Iris pigment epithelial cell (primary cell): ENCODE data around the gene HDAC4.
A peak's percentile ranks its signal among the peaks of the same experiment; 100 is the strongest.

Source experiments
- DNase-seq: peaks from one replicate; pipeline ENCODE4 v3.0.0-alpha.2; 2011; ENCODE audit warnings: low read depth

HDAC4 gene

DNA sequence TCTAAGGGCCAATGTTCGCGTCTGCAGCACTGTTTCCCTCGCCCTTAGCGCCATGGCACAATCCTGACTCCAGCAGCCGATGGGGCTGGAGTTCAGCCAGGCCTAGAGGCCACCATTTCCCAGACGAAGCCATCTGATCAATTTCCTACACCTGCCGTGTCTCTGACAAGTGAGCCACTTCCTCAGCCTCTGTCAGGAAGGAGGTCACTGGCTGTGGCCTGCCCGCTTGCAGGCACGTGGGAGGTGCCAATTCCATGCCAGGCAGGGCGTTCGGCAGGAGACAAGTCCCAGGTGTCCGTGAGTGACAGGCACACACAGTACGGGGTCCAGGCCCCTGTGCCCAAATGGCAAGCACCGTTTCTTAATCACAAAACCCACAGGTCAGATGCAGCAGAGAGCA, 318.4 kb downstream of the HDAC4 start:
- DNase-seq, result no peak

DNA sequence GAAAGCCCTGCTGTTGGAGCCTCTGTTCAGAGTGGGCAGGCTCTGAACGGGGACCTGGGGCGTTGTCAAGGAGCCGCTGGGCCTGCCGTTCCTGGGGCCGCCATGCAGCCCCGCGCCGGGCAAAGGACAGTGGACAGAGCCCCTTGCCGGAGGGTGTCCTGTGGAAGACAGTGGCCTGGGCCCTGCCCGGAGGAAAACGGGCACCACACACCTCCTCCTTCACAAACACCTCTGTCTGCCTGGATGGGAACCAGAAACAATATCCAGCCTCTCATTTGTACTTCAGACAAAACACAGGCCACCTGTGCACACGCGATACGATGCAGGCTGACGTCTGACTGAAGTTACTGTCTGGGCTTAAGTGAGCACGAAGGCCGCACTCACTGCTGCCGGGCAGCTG, 319.2 kb downstream of the HDAC4 start:
- no peak for DNase-seq

DNA sequence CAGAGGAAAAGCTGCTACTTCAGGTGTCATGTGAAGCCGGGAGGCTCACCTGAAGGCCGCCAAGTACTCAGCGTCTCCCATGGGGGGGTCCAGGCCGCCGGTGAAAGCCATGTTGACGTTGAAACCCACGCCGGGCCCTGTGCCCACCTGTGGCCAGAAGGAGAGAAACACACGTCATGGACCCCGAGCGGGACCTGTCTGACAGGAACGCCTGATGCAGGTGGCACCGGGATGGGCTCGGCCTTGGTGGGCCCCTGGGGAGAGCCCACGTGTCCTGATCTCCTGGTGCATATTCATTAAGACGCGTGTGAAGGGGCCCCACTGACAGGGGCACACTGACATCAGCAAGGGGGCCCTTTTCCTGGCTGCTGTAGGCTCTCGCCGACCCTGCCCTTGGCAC, 319.8 kb downstream of the HDAC4 start:
- no peak for DNase-seq

DNA sequence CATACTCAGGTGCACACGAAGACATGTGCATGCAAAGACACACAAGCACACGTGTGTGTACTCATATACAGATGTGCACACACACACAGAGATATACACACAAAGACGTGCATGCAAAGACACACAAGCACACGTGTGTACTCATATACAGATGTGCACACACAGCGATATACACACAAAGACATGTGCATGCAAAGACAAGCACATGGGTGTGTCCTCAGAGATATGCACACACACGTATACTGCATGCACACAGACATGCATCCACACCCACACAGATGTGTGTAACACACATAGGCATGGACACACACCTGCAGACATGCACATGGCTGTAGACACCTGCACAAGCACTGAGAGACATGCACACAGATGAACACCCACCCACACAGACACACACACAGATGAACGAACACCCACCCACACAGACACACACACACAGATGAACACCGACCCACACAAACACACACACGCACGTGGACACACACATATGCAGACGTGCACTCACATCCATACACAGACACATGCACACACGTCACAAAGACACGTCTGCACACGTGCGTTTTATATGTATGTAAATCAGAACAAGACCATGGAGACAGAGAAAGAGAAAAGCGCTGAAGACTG, 321.0 kb downstream of the HDAC4 start:
- DNase-seq, result no peak

DNA sequence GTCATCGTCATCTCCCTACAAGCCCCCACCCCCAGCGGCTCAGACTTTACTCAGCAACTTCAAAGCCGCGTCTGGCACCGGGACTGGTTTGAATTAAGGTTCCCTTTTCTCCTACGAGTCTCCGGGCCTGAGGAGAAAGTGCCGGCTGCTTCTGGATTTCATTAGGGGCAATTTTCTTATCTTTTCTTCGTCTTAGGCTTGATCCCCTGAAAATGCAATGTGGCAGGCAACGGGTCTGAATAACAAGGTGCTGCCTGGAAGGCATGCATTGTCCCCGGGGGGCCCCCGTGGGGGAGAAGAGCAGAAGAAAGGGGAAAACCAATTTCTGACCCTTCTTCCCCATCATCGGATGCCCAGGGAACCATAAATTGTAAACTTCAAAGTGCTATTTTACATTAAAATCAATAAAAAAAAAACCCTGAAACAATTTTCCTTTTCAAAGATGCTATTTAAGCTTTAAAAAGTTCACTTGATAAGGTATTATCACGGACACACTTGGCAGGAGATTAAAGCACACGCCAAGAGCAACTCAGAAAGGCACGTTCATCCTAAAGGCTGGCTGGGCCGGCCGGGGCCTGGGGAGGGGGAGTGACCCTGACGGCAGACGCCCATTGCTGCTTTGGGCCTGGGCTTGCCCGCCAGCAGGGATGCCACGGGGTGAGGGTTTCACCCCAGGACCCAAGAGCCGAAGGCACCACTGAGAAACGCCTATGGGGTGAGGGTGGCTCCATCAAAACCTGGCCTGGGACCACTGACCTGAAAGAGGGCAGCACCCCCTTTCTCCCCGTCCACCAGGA, 322.5 kb downstream of the HDAC4 start:
- no peak for DNase-seq

DNA sequence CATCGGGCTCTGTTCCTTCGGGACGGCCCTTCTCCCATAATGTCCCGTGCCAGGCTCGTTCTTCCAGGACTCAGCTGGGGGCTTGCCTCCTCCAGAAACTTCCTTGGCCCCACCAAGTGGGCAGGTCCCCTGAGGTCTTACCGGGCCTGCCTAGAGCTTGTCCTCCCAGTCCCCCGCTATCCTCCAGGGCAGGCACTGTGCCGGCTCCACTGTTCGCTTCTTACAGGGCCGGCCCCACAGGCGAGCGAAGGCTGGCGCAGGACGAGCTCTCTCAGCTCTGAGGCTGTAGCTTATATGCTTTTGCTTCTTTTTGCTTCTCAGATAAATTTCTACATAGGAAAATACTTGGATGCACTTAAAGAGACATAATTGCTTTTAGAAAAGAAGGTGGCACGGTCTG, 323.6 kb downstream of the HDAC4 start:
- DNase-seq, result no peak

DNA sequence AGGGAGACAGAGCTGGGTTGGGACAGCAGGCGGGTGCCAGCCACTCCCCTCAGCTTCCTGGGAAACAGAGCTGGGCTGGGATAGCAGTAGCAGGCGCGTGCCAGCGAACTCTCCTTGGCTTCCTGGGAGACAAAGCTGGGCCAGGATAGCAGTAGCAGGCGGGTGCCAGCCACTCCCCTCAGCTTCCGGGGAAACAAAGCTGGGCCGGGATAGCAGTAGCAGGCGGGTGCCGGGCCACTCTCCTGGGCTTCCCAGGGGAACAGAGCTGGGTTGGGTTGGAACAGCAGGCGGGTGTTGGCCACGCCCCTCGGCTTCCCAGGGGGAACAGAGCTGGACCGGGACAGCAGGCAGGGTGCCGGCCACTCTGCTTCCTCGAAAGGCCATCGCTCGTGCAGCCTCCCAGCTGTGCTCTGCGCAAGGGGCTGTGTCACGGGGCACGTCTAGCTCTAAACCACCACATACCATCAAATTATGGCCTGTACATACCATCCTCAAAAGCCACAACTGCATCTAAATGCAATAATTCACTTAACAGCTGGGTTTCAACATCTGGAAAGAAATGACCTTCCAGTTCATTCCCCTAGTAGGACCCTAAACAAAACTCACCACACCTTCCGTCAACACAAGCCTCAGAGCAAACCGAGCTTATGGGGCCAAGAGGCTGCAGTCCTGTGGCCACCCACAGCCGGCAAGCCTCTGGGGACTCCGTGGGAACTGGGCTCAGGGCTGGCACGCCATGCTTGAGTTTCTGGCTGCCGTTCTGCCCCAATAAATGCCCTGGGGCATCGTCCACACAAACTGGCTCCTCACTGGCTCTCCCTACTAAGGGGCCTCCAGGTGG, 324.7 kb downstream of the HDAC4 start:
- no peak for DNase-seq

DNA sequence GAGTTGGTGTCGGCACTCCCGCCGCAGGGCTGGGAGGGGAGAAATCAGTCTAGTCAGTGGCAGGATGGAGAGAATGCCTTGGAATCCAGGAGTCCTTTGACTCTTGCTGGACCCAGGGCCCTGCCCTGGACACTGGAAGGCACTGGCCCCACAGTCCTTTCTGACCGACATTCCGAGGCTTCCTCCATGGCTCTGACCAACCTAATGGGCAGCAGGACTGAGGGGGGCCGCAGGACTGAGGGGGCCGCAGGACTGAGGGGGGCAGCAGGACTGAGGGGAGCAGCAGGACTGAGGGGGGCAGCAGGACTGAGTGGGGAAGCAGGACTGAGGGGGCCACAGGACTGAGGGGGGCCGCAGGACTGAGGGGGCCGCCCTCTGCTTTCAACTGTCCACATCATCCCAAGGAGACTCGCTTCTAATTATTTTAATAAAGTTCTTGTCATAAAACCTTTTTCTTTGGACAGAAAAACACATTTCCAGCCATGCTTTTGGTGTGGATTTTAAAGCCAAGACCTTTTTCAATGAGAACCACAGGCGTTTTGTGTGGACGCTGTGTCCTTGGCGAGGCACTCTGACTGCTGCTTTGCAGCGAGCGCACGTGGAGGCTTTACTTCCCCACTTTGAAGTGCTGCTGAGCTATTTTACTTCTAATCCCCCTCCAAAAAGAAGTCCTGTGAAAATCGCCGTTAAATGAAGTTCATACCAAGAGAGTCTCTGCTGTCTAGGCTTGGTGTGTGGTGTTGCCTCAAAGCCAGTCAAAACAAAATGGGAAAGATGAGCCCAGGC, 326.9 kb downstream of the HDAC4 start:
- no peak for DNase-seq

DNA sequence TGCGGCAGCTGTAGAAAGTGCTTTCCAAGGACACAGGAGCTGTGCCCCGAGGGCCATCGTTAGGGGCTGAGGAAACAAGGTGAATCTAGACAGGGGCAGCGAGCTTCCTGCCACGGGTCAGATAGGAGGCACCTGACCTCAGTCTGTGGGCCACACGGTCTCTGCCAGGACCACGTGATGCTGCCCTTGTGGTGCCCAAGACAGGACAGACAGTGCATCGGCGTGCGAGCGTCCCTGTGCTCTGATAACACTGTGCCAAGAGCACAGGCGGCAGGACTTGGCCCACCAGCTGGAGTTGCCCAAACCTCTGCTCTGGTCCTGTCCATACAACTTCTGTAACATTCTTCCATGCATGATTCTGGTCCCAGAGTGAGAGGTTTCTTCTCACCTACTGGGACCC, 327.6 kb downstream of the HDAC4 start:
- DNase-seq, result no peak

DNA sequence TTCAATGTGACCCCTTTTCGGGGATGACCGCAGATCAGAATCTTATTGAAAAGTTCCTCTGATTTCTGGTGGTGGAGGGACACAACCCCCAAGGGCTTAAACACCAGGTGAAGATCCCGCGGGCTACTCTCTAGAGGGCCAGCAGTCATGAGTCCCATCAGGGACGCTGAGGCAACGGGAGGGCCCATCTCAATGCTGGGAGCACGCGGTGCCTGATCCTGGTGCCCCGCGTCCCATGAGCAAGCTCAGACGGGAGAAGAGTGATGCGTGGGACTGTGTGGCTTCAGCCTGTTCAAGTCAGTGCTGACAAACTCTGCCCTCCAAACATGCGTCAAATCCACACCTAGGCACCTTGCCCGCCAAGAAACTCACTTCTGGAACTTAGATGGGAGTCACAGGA, 328.0 kb downstream of the HDAC4 start:
- no peak for DNase-seq

DNA sequence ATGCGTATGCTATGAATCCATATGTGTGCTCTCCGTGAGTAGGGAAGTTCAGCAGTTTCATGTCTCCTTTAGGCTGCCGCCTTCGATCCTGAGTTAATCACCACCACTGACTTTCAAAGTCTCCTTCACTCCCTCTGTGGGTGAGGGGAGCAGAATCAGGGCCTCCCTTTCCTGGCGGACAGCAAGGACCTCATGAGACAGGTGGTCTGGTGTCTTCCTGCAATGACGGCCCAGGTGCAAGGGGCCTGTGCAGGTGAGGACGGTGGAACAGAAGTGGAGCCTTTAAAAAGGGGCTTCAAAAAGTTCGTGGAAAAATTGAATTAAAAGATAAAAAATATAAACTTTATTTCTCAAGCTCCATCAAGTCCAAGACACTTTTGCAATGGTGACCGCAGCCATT, 330.4 kb downstream of the HDAC4 start:
- DNase-seq, result no peak

DNA sequence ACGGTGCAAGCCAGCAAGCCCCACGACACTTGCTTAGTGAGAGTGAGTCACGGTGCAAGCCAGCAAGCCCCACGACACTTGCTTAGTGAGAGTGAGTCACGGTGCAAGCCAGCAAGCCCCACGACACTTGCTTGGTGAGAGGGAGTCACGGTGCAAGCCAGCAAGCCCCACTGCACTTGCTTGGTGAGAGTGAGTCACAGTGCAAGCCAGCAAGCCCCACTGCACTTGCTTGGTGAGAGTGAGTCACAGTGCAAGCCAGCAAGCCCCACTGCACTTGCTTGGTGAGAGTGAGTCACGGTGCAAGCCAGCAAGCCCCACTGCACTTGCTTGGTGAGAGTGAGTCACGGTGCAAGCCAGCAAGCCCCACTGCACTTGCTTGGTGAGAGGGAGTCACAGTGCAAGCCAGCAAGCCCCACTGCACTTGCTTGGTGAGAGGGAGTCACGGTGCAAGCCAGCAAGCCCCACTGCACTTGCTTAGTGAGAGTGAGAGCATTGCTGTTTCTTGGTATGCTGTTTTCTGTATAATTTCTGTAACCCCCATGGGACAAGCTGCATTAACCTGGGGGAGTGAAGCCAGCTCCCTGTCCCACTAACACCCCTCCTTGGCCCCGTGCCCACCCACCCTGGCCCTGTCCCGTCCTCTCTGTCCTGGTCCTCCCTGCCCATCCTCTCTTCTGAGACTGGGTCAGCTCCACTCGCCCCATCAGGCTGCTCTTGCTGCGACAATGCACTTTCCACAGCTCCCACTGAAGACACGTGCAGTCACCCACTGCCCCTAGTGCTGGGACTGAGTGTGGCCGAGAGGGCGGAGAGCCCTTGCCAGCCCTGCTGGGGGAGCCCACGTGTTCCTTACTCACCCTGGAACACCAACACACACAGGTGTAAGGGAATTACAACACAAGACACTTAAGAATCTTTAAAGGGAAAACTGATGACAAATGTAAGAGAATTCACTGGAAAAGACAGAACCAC, 331.2 kb downstream of the HDAC4 start:
- peak; percentile 51 for DNase-seq

DNA sequence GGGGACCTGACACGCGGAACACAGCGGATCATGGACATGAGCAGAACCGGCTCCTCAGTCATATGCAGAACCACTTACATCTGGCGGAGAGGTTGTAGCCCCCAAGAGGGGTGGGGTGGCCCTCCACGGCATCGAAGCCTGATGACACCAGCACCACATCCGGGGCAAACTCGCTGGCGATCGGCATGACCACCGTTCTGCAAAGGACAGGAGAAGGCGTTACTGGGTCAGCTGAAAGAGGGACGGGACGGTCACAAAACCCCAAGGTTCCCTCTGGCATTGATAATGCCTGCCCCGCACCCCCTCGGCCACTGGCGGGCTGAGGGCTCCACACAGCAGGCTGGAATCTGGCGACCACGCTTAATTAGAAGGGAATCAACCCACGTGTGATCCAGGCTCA, 332.4 kb downstream of the HDAC4 start:
- DNase-seq, result no peak

DNA sequence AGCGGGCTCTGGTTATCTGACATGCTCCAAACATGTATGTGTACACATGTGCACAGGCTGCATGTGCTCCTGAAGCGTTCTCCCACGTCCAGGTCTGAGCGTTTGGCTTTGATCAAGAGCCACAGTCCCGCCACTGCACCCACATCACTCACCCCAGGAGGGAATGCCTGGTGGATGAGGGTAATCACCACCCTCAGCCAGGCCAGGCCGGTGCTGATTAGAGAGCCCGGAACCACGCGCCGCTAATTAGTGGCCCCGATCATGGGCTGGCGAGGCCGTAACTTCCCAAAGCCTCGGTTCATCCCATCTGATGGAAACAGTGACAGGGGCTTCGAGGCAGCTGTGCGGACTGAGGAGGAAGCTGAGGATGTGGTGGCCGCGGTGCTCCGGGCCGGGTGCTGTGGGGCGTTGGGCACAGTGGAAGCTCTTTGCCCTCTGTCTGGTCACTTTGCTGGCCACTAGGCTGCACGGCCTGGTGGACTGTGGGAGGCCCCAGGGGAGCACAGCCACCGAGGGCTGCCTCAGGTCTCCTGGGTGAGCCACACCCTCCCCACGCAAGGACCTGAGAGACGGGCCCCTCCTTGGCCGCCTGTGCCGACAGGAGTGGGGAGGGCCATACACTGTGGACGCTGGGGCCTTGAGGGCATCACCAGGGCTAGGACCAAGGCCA, 333.5 kb downstream of the HDAC4 start:
- DNase-seq, result no peak

DNA sequence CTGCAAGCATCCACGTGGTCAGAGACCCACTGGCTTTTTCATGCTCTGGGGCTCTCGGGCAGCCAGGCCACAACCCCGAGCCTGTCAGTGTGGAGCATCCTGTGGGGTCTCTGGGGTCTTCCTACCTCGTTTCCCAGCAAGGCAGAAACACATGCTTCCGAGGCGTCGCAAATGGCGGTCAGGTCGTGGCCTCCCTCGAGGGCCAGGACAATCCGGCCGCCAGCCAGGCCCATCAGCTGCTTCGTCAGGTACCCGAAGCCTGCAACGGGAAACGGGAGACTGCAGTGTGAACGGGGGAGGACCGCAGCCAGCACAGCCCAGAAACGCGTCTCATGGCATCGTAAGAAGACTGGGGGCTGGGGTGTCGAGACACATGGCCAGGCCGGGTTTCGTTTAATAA, 334.2 kb downstream of the HDAC4 start:
- no peak for DNase-seq

DNA sequence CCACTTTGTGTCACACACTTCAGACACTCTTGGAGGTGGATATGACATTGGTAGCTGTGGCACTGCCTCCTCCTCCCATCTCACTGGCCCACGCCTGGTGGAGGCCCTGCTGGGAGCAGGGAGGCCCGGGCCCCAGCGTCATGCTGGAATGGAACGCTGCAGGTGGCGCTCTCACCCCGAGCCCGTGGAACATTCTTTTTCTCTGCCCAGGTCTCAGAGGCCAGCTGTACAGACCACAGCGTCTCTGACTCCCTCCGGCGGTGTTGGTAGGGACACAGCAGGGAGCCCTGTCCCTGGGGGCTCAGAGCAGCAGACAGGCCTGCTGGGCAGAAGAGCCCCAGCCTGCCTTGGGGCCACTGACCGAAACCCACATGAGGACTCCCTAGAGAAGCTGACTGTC, 334.9 kb downstream of the HDAC4 start:
- DNase-seq, result no peak

DNA sequence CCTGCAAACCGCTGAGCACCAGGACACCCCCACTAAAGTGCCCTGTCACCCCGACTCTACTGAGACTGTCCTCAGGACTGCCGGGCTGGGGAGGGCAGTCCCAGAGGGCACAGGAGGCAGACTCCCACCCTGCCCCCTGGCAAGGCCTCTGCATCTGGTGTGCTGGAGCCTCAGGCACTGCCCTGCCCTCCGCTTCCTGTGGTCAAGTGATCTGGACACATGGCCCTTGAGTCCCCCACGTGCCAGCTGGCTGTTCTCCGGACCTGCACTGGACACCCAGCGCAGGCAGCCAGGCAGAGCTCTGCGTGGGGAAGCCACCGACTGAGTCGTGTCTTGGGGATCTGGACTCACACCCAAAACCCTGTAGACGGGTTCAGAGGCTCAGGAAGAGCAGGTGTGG, 335.3 kb downstream of the HDAC4 start:
- no peak for DNase-seq

DNA sequence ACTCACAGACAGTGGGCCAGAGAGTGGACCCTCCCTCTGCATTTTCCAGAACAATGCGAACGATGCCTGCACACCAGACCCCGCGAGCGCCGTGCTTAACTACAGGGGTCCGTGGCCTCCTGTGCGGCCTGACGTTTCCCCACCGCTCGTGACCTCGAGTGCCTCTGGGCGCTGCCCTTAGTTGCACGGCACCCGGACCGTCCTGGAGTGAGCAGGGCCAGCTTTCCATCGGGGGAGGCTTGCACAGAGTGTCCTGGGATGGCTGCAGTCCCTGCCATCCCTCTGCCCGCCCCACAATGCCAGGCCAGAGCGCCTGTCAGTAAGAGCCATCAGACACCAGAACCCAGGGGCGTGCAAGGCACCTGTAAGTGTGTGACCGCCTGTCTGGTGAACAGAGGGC, 335.9 kb downstream of the HDAC4 start:
- no peak for DNase-seq

DNA sequence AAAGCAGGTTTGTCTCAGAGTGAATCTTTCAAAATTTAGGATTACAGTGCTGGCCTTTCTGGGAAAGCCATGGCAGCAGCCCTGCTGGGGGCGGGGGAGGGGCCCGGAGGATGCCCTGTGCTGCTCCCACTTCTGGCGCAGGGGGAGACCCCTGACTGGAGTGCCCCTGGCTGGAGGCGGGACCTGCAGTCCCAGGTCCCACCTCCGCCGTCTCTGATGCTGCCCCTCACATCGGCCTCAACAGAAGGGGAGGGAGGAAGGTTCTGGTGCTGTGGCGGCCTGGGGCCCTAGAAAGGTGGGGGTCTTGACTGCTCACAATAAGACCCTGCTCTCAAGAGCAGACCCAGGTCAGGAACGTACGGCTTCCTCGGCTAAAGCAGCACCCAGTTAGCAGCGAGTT, 336.6 kb downstream of the HDAC4 start:
- DNase-seq, result no peak

DNA sequence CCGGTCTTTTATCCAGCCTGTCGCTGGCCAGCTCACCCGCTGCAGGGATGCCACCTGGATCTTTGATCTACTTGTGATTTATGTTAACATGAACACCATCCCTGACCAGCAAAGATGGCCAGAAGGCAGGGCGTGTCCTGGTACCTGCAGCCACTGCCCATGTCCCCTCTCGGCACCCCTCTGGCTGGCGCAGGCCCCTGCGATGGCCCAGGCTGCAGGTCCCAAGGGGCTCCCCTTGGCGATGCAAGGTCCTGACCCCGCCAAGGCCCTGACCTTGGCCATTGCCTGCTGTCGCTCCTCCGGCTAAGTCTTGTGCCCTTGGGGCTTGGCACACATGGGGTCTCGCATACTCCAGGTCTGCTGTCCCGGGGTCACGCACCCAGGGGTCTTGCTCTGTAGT, 338.1 kb downstream of the HDAC4 start:
- no peak for DNase-seq
